NCI-H1436 treated with DMSO at 0.1 percent for 48 hours (cell line): ENCODE results near the gene BEND3.
"Not testable (repeated sequence)": the region's sequence is repeated elsewhere in the genome, so short reads cannot be mapped to it uniquely, and the experiment has no call there.

Source experiments
- DNase-seq: peaks from one replicate; lab custom pipeline; 2025; lab: John Stamatoyannopoulos, UW

BEND3 gene

GRCh38 chr6:107030151-107030550, 85.2 kb downstream of the BEND3 start:
- no peak for DNase-seq

- DNase-seq: no peak
These were observed 88.3 kb downstream of the BEND3 start for GRCh38 chr6:107026965-107027364.

GRCh38 chr6:107021446-107022185, 93.7 kb downstream of the BEND3 start:
- no peak for DNase-seq

- no peak for DNase-seq
These were observed 95.1 kb downstream of the BEND3 start for GRCh38 chr6:107020239-107020638.

GRCh38 chr6:107019628-107020027, 95.7 kb downstream of the BEND3 start:
- not testable (repeated sequence) for DNase-seq

- no peak for DNase-seq
These were observed 96.3 kb downstream of the BEND3 start for GRCh38 chr6:107019047-107019446.
